ENCODE results near the gene ANKRD23.

Gene ANKRD23

DNA sequence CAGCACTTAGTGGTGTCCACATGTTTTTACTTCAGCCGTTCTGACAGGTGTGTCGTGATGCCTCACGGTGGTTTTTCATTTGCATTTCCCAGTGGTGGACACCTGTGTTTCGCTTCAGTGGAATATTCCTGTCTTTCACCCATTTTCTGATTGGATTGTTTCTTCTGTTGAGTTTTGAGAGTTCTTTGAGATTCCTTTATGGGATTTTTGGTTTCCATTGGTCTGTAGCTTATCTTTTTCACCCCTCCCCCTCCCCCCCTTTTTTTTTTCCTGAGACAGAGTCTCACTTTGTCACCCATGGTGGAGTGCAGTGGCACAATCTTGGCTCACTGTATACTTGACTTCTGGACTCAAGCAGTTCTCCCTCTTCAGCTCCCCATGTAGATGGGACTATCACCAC lies 8.0 kb downstream of the ANKRD23 start:
- DNase-seq, result no peak

GRCh38 chr2:96832754-96833507 lies 10.9 kb downstream of the ANKRD23 start:
- peak; percentile 89 for DNase-seq

GRCh38 chr2:96832408-96832753 lies 11.4 kb downstream of the ANKRD23 start:
- no peak for DNase-seq

DNA sequence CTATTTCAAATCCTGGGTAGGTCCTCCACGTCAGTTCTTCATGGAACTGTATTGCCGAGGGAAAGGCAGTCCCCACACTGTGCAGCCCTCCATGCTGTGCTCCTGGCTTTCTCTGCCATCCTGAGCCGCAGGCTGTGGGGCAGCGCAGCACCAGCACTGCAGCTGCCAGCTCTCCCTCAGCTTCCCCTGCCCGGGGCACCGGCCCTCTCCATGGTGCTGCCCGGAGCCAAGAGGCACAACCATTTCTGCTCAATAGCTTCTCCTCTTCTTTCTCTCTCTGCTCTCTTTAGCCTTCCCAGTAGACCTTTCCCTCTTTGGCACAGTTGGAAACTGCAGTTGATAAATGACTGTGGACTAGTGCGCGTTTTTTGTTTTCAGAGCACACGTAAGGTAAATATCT lies 12.1 kb downstream of the ANKRD23 start:
- peak; percentile 2 for DNase-seq

DNA sequence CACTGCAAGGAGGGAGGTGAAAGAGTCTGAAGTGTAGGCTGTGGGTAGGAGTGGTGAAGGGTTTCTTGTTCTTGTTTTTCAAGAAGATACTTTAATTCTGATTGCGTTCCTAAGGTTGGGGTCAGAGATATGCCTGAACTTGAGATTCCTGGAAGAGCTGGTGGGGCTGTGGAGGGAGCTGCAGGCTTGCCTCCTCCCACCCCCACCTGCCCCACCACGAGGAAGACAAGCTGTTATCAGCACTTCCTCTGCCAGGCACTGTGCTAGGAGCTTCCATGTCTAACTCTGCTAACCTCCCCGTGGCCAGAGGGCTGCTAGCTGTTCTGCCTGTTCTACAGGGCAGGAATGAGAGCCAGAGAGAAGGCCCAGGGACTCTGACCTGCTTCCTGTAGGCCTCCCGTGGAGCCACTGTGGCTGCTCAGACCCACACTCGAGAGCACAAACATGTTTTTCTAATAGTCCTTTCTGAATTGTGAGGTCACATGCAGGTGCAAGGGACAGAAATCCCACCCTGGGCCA lies 13.7 kb downstream of the ANKRD23 start:
- no peak for DNase-seq

GRCh38 chr2:96828874-96829273 lies 14.9 kb downstream of the ANKRD23 start:
- DNase-seq, result no peak

- no peak for DNase-seq
These were observed 15.4 kb downstream of the ANKRD23 start for GRCh38 chr2:96828436-96828835.

DNA sequence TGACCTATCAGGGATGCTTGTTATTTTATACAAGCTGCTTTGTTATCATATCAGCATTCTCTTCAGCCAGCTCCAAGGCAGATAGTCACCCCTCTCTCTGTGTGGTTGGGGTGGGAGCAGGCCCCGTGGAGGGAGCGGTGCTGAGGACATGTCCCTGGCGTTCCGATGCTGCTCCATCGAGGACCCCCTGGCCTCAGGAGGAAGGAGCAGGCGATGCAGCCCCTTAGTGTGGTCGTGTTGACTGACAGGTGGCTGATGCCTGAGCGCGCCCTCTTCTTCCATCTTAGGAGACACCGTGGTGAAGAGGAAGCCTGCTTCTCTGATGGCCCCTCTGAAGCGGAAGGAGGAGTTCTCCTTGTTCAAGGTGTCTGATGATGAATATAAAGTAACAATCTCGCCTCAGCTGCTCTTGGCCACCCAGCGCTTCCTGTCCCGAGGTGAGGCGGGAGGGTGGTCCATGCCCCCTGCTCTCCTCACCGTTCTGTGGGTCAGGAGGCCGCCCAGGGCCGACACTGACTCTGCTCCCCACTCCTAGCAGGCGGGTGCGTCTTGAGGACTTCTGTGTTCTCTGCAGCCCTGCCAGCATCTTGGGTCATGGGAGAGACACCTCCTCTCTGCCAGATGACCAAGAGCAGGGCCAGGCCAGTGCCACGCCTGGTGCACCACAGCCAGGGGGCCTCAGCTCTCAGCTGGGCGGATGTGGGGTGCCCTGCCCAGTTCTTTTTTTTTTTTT lies 17.1 kb downstream of the ANKRD23 start:
- no peak for DNase-seq

DNA sequence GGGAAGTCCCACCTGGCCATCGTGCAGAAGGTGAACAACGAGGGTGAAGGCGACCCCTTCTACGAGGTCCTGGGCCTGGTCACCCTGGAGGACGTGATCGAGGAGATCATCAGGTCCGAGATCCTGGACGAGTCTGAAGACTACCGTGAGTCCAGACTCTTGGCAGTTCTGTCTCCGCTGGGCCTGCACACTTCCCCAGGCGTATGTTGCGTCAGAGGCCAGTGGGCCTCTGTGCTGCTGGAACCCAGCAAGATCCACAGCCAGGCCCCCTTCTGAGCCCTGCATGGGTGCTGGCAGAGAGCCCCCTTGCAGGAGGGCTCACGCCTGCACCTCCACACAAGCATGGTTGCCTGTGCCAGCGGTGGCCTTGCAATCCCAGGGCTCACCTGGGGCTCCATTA lies 18.8 kb downstream of the ANKRD23 start:
- DNase-seq, result no peak

- DNase-seq, result no peak
These were observed 19.5 kb downstream of the ANKRD23 start for GRCh38 chr2:96824079-96824870.

DNA sequence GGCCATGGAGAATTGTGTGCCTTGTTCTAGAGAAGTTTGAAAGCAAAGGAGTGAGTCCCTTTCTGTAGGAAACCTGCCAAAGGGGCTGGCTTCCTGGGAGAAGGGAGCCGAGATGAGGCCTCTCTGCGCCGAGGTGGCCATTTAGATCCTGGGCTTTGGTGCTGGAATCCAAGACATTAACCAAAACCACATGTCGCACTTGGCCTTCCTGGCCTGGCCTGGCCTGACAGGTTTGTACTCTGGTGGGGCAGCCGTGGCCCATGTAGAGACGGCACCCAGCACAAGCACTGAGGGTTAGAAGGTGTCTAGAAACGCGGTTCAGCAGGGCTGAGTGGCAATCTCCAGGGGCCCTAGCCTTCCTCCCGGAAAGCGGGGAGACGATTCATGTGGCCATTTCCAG lies 20.6 kb downstream of the ANKRD23 start:
- DNase-seq, result no peak

GRCh38 chr2:96822786-96823185 lies 21.0 kb downstream of the ANKRD23 start:
- no peak for DNase-seq

GRCh38 chr2:96821113-96821675 lies 22.6 kb downstream of the ANKRD23 start:
- no peak for DNase-seq

- no peak for DNase-seq
These were observed 23.8 kb downstream of the ANKRD23 start for GRCh38 chr2:96819876-96820511.

GRCh38 chr2:96819128-96819875 lies 24.5 kb downstream of the ANKRD23 start:
- DNase-seq, result peak; percentile 13

DNA sequence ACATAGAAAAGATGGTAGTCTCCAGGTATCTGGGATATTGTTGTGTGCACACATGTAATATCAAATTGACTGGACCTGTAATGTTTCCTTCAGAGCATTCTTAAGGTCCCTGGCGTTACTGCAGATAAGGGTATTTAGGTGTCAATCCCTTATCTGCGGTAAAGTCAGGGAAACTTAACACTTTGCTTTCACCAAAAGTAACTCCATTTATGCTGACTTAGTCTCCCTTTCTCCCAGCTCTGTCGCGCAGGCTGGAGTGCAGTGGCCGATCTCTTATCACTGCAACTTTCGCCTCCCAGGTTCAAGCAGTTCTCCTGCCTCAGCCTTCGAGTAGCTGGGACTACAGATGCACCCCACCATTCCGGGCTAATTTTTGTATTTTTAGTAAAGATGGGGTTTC lies 25.9 kb downstream of the ANKRD23 start:
- DNase-seq, result no peak

DNA sequence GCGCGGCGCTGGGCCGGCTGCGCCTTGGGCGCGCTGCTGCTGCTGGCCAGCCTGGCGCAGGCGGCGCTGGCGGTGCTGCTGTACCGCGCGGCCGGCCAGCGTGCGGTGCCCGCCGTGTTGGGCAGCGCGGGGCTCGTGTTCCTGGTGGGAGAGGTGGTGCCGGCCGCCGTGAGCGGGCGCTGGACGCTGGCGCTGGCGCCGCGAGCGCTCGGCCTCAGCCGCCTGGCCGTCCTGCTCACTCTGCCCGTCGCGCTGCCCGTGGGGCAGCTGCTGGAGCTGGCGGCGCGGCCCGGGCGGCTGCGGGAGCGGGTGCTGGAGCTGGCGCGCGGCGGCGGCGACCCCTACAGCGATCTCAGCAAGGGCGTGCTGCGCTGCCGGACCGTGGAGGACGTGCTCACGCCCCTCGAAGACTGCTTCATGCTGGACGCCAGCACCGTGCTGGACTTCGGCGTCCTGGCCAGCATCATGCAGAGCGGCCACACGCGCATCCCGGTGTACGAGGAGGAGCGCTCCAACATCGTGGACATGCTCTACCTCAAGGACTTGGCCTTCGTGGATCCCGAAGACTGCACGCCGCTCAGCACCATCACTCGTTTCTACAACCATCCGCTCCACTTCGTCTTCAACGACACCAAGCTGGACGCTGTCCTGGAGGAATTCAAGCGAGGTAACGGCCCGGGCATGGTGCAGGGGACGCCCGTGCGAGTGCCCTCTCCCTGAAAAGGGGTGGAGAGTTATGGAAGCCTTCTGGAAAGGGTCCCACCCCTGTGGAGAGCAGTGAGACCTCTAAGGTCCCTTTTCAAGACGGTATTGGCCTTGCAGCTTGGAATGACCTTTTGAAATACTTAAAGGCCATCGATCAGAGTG lies 26.8 kb downstream of the ANKRD23 start:
- peak; percentile 29 for DNase-seq

DNA sequence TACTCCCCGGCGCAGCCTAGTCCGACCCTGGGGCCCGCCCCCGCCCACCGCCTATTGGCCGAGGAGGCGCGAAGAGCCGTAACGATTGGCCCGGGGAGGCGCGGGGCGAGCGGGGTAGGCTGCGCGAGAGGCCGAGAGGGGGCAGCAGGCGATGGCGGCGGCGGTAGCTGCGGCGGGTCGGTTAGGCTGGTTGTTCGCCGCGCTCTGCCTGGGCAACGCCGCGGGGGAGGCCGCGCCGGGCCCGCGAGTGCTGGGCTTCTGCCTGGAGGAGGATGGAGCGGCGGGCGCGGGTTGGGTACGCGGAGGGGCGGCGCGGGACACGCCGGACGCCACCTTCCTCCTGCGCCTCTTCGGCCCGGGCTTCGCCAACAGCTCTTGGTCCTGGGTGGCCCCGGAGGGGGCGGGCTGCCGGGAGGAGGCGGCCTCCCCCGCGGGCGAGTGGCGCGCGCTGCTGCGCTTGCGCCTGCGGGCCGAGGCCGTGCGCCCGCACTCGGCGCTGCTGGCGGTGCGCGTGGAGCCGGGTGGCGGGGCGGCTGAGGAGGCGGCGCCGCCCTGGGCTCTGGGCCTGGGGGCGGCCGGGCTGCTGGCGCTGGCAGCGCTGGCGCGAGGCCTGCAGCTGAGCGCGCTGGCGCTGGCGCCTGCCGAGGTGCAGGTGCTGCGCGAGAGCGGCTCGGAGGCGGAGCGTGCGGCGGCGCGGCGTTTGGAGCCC lies 27.5 kb downstream of the ANKRD23 start, which contains the start of gene CNNM3:
CNNM3 (plus strand) TSS at position 142 of the 709 bp plus-strand sequence; CDS start at position 152, 10 bp downstream.
- DNase-seq, result peak; percentile 86

- peak; percentile 15 for DNase-seq
These were observed 28.3 kb downstream of the ANKRD23 start for GRCh38 chr2:96815326-96816126.

All from NCI-H1092 treated with DMSO at 0.1 percent for 48 hours (cell line).